Esophagus (tissue), 2 donors: ENCODE measurements around the gene CST7. TPM values are rescaled to one million over a fixed set of nuclear protein-coding genes. Genes with fewer than 3 reads are reported as not detected.

Source experiments
- H3K27ac ChIP-seq, 2 donors: one replicate each; pipeline ENCODE4 v1.5.1; 2013; ENCODE audit warnings: low read depth in 2 of 2, mild to moderate bottlenecking in 2 of 2, inconsistent platforms in 1 of 2, low read length in 1 of 2, moderate library complexity in 1 of 2
- H3K27me3 ChIP-seq, 2 donors: one replicate each; pipeline ENCODE4 v1.6.1; 2013; ENCODE audit warnings: low read length in 2 of 2, control low read depth in 1 of 2, mild to moderate bottlenecking in 1 of 2; ENCODE audit not compliant: insufficient read depth in 2 of 2, control insufficient read depth in 1 of 2
- H3K36me3 ChIP-seq, 2 donors: one replicate each; pipeline ENCODE4 v1.6.1; 2013; ENCODE audit warnings: low read length in 1 of 2; ENCODE audit not compliant: control insufficient read depth in 2 of 2, insufficient read depth in 2 of 2
- H3K4me1 ChIP-seq, 2 donors: one replicate each; pipeline ENCODE4 v1.6.1; 2013; ENCODE audit warnings: low read length in 1 of 2; ENCODE audit not compliant: control insufficient read depth in 2 of 2, insufficient read depth in 2 of 2
- H3K4me3 ChIP-seq, 2 donors: one replicate each; pipeline ENCODE4 v1.5.1; 2013; ENCODE audit warnings: low read length in 2 of 2, mild to moderate bottlenecking in 2 of 2, low read depth in 1 of 2, moderate library complexity in 1 of 2
- H3K9me3 ChIP-seq, 2 donors: one replicate each; pipeline ENCODE4 v1.6.1; 2013; ENCODE audit warnings: mild to moderate bottlenecking in 2 of 2, low read depth in 1 of 2, low read length in 1 of 2, moderate library complexity in 1 of 2; ENCODE audit not compliant: control insufficient read depth in 2 of 2, insufficient read depth in 1 of 2
- WGBS, 2 donors: extraction: QIAGEN DNeasy Blood & Tissue Kit; methylation state at CpG; one replicate each; pipeline ENCODE4 v1.1.7; 2013; 5-methylcytosine and 5-hydroxymethylcytosine counted together
- polyA plus RNA-seq, 2 donors: library from polyadenylated mRNA; stranded (reverse); fragments of 200-250 nt; gene quantifications; one replicate each; pipeline ENCODE4 v1.2.3, GENCODE V29; 2013
- donor health status: healthy with polysubstance abuse.
- donor health status: Bipolar disorder and iron deficiency.

CST7 gene
- polyA plus RNA-seq, 2 donors: 1.4 to 2.9 TPM

DNA sequence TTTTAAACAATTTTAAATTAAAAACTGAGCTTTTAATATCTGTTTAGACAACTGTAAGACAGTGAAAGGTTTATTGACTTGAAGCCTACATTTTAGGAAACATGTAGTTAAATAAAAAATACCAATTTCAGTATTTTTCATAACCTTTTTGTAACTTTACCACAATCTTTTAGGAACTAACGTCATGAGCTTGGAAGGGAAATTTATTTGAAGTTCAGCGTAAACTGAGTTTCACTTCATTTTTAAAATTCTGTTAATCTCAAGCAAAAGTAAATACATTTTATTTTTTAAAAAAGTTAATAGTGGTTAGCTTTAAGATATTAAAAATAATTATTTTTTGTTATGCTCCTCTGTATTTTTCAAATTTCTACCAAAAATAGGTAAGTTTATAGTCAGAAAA, 5.5 kb downstream of the CST7 start:
- peaks cover 0 to 17% of the 10 kb centered on the region in 2 donors for H3K36me3 ChIP-seq
- no peaks in the 10 kb centered on the region for H3K27me3 ChIP-seq
- WGBS, 2 donors: 83 to 84% methylated on average over 2 of the region's 2 CpGs
- H3K27ac ChIP-seq: no peak overlapping the region
- no peak overlapping the region for H3K4me3 ChIP-seq
- peaks cover 2 to 3% of the 10 kb centered on the region in 2 donors for H3K4me1 ChIP-seq
- no peaks in the 10 kb centered on the region for H3K9me3 ChIP-seq

- no peak overlapping the region for H3K27ac ChIP-seq
- peaks cover 0 to 22% of the 10 kb centered on the region in 2 donors for H3K36me3 ChIP-seq
- H3K4me3 ChIP-seq: no peak overlapping the region
- H3K9me3 ChIP-seq: no peaks in the 10 kb centered on the region
- WGBS, 2 donors: 63 to 70% methylated on average over 3 of the region's 3 CpGs
- H3K27me3 ChIP-seq: no peaks in the 10 kb centered on the region
- peaks cover 2 to 3% of the 10 kb centered on the region in 2 donors for H3K4me1 ChIP-seq
These were observed 6.0 kb downstream of the CST7 start for GRCh38 chr20:24955045-24955444.

DNA sequence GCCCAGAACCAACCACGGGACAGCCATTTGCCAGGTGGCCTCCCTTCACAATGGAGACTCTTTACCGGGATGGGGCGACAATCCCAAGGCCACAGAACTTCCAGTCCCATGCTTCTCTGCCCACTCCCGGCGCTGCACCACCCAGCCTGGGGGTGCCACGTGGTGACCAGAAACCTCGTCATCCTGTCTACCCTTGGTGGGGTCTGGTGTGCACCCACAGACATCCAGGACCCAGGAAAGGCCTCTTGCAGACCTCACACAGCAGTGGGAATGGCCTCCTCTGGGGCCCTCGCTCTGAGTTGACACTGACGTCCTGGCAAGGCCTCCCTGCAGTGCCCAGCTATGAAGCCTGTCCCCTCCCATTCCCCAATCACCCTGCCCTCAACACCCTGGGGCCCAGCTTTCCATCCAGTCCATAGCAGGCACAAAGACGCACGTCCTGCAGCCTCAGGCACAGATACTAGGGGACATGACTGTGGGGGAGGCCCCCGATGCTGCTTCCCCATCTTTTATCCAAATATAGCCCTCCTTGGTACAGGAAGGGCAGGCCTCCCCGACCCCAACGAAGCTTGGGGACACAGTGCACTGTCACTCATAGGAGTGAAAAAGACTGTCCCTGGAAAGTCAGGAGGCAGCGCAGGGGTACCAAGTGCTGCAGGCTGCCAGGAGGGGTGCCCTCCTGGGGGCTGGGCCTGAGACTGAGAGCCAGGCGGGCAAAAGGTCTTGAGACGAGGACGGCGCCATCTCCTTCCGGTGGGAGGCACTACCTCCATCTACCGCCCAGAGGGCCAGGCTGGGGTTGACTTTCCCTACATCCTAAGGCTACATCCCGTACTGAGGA, 7.2 kb downstream of the CST7 start:
- H3K36me3 ChIP-seq: peaks cover 0 to 23% of the 10 kb centered on the region in 2 donors
- 93 to 94% methylated on average over 22 of the region's 22 CpGs for WGBS, 2 donors
- peaks cover 0 to 2% of the 10 kb centered on the region in 2 donors for H3K4me1 ChIP-seq

GRCh38 chr20:24957326-24958016, 8.4 kb downstream of the CST7 start:
- H3K27ac ChIP-seq: no peak overlapping the region
- WGBS, 2 donors: 93 to 94% methylated on average over 18 of the region's 18 CpGs
- peaks cover 0 to 23% of the 10 kb centered on the region in 2 donors for H3K36me3 ChIP-seq
- no peak overlapping the region for H3K4me3 ChIP-seq
- no peaks in the 10 kb centered on the region for H3K27me3 ChIP-seq
- H3K9me3 ChIP-seq: no peaks in the 10 kb centered on the region
- peaks cover 0 to 2% of the 10 kb centered on the region in 2 donors for H3K4me1 ChIP-seq

More for the DNA sequence above, 7.2 kb downstream of the CST7 start:
- H3K4me3 ChIP-seq: no peak overlapping the region
- H3K27ac ChIP-seq: no peak overlapping the region
- H3K27me3 ChIP-seq: no peaks in the 10 kb centered on the region
- H3K9me3 ChIP-seq: no peaks in the 10 kb centered on the region

GRCh38 chr20:24958506-24959385, 9.7 kb downstream of the CST7 start:
- Histone ChIP-seq H3K27me3 (no peaks in the 10 kb centered on the region), H3K36me3 (peaks cover 3 to 30% of the 10 kb centered on the region in 2 donors)
- WGBS, 2 donors: 83 to 84% methylated on average over 19 to 20 of the region's 20 CpGs

GRCh38 chr20:24959591-24960301, 10.7 kb downstream of the CST7 start:
- Histone ChIP-seq H3K36me3 (peaks cover 4 to 37% of the 10 kb centered on the region in 2 donors), H3K27me3 (no peaks in the 10 kb centered on the region), H3K9me3 (no peaks in the 10 kb centered on the region), H3K4me1 (no peaks in the 10 kb centered on the region), H3K4me3 (no peak overlapping the region), H3K27ac (no peak overlapping the region)
- WGBS, 2 donors: 86 to 92% methylated on average over 14 of the region's 14 CpGs

More at GRCh38 chr20:24958506-24959385, 9.7 kb downstream of the CST7 start:
- Histone ChIP-seq H3K4me3 (no peak overlapping the region), H3K9me3 (no peaks in the 10 kb centered on the region), H3K4me1 (no peaks in the 10 kb centered on the region), H3K27ac (no peak overlapping the region)

GRCh38 chr20:24960302-24960801, 11.3 kb downstream of the CST7 start:
- no peaks in the 10 kb centered on the region for H3K4me1 ChIP-seq
- H3K4me3 ChIP-seq: no peak overlapping the region
- no peaks in the 10 kb centered on the region for H3K9me3 ChIP-seq
- no peaks in the 10 kb centered on the region for H3K27me3 ChIP-seq
- peaks cover 4 to 38% of the 10 kb centered on the region in 2 donors for H3K36me3 ChIP-seq
- 89 to 92% methylated on average over 10 of the region's 10 CpGs for WGBS, 2 donors
- no peak overlapping the region for H3K27ac ChIP-seq

- peaks cover 4 to 38% of the 10 kb centered on the region in 2 donors for H3K36me3 ChIP-seq
- H3K4me3 ChIP-seq: no peak overlapping the region
- 50 to 56% methylated on average over 2 of the region's 2 CpGs for WGBS, 2 donors
- no peaks in the 10 kb centered on the region for H3K4me1 ChIP-seq
- H3K27me3 ChIP-seq: no peaks in the 10 kb centered on the region
- H3K9me3 ChIP-seq: no peaks in the 10 kb centered on the region
- H3K27ac ChIP-seq: no peak overlapping the region
These were observed 11.8 kb downstream of the CST7 start for GRCh38 chr20:24960861-24961260.
